Measurements from ENCODE around the gene USE1.

GRCh38 chr19:17234911-17235299 lies 19.7 kb downstream of the USE1 start:
- no peak for TF ChIP-seq CTCF (IDR thresholded peaks at IDR 0.05; ENCODE audit: insufficient read depth, low read depth, low read length)
- no peak for TF ChIP-seq EZH2 (IDR thresholded peaks at IDR 0.05; ENCODE audit: insufficient read depth, low read length)
